Hypothalamus (tissue), 51 donors: ENCODE results near the gene PLEKHD1.
A peak's percentile ranks its signal among the peaks of the same experiment; 100 is the strongest.

Experiments
- DNase-seq, 51 donors: peaks; one replicate each; lab custom pipeline; 2025; lab: John Stamatoyannopoulos, UW

The PLEKHD1 gene

DNA sequence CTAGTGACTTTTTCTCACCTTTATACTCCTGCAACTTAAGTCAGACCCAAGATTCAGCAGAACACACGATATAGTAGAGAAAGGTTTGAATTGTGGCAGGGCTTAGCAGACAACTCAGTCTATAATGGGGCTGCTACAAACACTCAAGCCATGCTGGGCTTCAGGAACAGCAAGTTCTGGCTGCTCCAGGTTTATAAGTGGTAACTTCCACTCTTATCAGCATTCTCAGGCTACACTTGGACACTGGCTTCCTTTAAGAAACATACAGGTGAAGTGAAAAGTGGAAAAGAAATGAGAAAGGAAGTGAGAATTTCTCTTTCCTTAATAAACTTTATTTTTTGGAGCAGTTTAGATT lies 21.7 kb downstream of the PLEKHD1 start:
- DNase-seq, result no peak

DNA sequence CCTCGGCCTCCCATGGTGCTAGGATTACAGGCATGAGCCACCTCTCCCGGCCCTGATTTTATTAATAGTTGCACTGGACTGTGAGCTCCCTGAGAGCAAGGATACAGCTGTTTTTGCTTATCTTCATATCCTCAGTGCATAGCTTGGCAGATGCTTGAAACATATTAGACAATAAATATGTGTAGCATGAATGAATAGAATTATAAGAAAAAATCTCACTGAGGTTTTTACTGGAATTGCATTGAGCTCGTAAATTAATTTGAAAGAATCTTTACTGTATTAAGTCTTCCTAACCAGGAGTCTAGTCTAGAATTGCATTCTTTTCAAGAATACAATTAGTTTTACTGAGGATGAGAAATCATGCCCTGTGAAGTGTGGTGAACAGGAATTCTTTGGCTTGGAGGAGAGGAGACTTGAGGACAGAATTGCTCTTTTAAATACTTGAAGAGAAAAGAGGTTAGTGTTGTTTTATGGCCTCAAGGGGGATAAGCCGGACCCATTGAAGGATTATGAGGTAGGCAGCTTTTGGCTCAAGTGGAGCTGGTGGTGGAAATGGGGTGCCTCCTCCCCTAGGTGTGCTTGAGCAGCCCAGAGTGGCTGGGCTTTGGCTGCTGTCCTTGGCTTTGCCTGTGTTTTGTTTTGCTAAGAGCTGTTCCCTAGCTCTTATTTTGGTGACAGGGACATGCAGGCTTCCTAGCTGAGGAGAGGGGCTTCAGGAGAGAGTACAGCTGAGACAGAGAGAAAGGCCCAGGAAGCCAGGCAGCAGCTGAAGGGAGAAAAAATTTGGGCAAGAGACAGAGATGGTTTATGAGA lies 34.0 kb downstream of the PLEKHD1 start:
- DNase-seq, result no peak

DNA sequence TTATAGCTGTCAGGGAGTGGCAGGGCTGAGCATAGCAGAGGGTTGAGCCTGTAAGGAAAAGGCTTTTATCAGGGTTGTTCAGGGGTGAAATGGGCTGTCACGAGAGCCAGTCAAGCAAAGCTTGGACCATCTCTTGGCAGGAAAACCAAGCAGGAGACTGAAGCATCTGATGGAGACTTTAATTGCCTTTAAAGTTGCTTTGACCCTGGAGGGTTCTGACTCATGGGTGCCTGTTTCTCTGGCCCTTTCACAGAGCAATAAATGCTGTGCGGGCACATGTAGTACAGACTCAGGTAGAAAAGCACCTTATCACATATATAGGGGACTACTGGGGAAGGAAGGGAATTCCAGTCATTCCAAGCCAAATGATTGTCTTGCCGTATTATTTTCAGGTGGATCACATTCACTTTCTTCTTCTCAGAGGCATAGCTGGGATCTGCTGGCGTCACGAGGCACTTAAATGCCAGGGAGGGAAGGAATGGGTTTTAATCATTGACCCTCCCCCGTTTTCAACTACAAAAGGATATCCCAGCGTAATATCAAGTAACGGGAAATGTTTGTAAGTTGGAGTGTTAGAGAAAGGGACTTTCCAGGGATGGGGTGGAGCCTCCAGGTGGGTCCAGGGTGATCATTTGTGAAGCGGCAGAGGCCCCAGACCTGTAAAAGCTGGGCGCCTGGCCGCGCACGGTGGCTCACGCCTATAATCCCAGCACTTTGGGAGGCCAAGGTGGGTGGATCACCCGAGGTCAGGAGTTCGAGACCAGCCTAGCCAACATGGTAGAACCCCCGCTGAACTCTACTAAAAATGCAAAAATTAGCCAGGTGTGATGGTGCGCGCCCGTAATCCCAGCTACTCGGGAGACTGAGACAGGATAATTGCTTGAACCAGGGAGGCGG lies 34.9 kb downstream of the PLEKHD1 start:
- DNase-seq, result no peak

DNA sequence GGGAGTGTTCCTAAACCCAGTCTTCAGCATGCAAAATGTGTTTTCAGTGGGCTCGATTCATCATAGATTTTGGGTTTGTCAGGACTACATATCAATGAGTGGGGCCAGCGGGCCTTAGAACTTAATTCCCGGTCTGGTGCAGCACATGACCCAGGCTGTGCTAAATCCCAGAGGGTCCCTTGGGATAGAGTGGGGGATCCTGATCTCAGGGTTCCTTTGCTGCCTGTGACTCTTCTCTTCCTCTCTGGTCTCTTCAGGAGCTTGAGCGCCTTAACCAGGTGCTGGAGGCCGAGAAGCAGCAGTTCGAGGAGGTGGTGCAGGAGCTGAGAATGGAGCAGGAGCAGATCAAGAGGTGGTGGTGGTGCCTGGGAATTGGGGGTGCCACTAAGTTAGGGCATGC lies 37.5 kb downstream of the PLEKHD1 start:
- no peak for DNase-seq

DNA sequence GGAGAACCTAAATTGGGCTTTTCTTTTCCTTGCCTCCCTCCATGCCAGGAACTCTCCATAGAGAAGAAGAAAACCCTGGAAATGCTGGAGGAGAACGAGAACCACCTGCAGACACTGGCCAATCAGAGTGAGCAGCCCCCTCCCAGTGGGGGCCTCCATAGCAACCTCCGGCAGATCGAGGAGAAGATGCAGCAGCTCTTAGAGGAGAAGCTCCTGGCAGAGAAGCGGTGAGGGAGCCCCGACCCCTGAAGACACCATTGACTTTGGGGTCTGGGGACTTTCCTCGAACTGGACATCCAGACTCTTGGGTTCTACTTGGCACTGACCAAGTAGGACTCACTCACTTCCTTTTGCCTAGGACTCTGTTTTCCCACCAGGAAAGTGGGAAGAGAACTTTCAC lies 41.4 kb downstream of the PLEKHD1 start:
- DNase-seq, result no peak

DNA sequence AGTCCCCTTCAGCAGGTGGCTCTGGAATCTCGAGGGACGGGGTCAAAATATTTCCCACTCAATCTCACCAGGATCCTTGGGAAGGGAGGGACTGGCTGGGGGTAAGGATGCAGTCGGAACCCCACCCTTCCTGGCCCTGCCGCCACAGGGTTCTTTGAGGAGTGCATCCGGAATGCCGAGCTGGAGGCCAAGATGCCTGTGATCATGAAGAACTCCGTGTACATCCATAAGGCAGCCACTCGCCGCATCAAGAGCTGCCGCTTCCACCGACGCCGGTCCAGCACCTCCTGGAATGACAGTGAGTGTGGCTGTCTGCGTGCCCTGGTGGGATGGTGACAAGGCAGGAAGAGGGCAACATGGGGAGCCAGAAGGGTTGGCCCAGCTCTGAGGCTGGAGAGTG lies 43.1 kb downstream of the PLEKHD1 start:
- no peak for DNase-seq

DNA sequence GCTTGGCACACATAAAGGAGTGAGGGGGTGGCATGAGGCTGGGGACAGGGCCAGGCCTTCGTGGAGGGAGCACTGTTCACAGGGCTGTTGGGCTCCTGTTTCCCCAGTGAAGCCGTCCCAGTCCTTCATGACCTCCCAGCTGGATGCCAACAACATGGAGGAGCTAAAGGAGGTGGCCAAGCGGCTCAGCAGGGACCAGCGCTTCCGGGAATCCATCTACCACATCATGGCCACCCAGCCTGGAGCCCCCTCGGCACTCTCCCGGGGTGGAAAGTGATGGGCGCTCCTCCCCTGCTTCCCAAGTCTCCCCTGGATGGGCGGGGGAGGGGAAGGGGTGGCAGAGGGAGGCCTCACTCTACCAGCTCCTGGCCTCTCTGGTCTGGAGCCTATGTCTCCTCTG lies 43.6 kb downstream of the PLEKHD1 start:
- DNase-seq, result no peak

DNA sequence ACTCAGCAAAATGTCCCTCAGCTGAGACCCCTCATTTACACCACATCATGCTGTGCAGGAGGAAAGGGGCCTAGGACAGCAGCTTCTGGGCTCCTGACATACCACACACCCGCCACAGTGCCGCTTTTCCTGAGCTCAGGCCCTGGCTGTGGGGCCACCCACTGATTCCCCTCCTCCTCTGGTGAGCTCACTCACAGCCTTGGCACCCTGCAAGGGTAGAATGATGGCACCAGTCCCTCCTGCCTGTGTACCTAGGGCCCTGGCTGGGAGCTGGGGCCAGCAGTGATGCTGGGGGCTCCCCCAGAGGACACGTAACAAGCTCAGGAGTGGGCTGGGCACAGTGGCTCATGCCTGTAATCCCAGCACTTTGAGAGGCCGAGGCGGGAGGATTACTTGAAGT lies 44.4 kb downstream of the PLEKHD1 start:
- DNase-seq, result no peak

DNA sequence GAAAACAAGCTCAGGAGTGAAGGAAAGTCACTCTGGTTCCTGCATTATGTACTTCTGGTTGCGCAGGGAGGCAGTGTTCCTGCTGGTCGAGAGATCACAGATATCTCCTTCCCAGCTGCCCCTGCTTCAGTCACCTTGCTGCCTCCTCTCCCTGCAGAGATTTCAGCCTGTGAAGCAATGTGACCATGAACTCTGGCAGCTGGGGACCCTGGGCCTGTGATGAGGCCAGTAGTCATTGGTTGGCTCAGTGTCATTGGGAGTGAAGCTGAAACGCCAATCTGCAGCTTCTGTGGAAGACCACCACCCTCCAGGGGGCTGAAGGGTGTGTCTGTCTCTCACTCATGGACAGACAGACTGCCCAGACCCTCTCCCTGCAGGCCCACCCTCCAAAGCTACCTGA lies 45.0 kb downstream of the PLEKHD1 start:
- no peak for DNase-seq

DNA sequence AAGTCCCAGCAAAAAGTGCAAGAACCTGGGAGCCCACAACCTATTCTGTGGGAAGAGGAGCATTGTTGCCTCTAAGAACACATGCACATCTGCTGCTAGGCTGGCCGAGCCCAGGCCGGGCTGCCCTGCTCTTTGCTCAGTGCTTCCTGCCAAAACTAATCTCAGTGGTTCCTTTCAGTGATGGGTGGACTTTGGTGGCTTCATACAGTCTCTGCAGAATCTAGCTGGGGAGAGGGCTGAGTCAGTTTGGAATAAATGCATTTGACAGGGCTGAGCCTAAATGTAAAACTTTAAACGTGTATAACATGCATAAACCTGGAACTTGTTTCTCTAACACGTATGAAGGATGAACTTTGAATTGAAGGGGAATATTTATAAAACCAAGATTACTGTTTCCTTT lies 45.6 kb downstream of the PLEKHD1 start:
- no peak for DNase-seq

DNA sequence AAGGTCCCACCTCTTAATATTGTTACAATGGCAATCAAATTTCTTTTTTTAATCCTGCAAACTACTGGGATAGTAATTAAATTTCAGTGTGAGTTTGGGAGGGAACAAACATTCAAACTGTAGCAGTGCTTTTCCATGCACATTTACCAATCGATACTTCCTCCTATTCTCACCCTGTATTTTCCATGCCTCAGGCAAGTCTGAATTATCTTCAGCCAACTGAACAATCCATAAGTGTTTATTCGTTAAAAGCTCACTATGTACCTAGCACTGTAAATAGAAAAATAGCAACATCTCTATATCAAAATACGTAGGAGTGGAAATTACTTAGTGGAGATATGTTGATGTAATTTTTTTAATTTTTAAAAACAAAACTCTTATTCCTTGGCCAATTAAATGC lies 46.6 kb downstream of the PLEKHD1 start:
- no peak for DNase-seq

DNA sequence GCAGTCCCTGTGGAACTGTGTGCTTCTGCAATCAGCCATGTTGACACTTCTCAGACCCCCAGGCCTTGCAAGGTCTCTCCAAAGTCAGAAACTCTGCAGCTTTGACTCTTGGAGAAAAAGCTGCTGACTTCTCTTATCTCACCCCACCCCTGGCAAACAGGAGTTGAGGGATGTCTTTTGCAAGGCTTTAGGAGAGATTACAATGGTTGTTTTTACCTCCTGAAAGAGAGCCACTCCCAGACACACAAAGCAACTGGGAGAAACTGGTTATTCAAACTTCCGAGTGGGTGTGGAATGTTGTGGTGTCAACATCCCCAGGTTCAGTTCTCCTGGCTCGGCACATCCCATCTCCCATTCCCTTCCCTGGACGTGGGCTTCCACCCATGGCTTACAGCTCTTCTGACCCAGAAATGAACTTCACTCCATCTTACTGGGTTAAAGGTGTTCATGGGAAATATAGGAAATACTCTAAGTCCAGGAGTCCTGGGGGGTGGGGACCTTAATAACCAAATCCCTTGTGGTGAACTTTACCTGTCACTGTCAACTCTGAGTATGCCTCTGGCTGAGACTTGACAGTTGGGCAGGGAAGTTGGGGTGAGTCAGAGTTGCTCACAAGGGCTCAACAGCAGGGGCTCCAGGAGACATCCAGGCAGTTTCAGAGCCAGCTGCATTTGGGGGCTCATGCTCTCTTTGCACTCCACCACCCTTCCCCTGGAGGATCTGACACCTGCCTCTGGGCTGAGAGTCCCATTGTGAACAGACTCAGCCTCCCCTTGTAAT lies 48.2 kb downstream of the PLEKHD1 start:
- no peak for DNase-seq

DNA sequence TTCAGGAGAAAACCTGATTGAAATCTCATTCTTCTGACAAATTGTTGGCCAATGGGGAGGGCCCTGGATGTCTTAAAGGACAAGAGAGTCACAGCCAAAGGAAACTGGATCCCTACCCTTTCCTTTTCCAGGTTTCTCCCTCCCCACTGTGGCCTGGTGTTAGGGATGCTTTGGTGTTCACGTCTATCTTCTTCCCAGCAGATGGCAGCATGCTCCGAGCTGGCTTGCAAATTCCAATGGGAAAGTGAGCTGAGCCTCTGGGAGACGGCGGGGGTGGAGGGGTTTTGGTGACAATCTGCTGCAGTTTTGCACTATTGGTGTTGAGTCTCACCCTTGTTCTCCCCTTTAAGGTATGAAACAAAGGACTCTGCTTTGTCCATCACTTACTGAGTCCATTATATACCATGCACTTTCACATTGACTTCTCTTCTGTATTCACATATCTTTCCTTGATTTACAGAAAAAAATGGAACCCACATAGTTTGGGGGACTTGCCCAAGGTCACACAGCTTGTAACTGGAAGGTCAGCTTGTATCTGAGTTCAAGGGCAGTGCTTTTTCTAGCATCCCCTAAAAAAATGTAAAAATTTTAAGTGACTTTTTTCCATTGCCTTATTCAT lies 50.8 kb downstream of the PLEKHD1 start:
- DNase-seq, result peak in 32 of 51 donors; percentile 5 to 69 (median 30)

DNA sequence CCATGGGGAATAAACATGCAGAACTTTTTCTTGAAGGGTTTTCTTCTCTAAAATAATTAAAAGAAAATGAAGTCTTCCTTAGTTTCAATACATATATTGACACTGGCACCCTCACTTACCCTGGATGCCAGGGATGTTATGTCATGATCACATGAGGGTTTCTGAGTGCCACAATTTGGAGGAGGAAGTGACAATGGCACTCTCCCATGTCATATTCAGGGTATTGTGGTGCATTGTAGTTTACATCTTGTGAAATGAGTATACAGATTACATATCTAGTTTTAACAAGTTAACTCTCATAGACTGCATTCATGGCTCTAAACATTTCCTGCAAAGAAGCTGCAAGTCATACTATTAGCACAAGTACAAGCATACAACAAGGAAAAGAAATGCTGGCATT lies 52.4 kb downstream of the PLEKHD1 start:
- DNase-seq, result no peak

DNA sequence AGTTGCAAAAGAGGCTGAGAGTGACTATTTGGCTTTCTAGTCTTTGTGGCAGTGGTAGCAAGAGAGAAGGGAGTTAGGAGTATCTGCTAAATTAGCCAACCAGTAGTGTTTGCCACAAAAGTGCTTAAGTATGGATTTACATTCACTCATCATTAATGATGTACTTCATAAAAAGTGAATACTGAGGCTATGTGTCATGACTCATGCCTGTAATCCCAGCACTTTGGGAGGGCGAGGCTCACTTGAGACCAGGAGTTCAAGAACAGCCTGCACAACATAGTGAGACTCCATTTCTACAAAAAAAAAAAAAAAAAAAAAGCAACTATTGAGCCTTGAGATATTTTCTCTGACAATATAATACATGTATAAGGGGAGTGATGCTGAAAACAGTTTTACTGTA lies 53.4 kb downstream of the PLEKHD1 start:
- no peak for DNase-seq

DNA sequence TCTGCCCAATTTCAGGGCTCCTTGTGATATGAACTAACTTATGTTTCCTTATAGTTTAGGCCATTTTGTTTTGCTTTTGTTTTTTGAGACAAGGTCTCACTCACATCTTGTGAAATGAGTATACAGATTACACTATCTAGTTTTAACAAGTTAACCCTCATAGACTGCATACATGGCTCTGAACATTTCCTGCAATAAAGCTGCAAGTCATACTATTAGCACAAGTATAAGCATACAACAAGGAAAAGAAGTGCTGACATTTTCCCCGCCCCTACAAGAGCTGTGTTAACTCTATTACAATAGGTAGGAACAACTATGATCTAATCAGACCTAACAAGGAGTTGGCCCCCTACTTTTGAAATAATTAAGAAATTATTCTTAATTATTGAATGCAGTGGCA lies 54.2 kb downstream of the PLEKHD1 start:
- DNase-seq, result no peak

DNA sequence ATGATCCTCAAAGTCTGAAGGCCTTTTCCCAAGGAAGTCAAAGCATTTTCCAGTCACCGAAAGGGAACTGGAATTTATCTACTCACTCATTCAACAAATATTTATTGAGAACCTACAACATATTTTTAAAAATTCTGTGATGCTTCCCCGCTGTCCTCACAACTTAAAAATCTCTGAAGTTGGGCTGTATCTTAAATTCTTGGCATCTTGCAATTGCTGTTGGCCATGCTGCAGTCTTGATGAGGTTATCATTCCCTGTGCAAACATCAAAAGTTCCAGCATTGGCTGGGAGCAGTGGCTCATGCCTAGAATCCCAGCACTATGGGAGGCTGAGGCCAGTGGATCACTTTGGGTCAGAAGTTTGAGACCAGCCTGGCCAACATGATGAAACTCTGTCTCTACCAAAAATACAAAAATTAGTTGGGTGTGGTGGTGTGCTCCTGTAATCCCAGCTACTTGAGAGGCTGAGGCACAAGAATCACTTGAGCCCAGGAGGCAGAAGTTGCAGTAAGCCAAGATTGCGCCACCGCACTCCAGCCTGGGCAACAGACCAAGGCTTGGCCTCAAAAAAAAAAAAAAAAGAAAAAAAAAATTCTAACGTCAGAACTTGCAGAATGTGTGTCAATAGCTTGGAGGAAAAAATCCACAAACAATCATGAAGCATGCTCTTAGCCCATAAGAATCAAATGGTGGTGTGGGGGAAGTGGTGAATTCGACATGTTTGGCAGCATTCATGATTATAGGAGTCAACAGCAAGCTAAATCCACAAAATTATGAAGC lies 55.3 kb downstream of the PLEKHD1 start:
- no peak for DNase-seq

DNA sequence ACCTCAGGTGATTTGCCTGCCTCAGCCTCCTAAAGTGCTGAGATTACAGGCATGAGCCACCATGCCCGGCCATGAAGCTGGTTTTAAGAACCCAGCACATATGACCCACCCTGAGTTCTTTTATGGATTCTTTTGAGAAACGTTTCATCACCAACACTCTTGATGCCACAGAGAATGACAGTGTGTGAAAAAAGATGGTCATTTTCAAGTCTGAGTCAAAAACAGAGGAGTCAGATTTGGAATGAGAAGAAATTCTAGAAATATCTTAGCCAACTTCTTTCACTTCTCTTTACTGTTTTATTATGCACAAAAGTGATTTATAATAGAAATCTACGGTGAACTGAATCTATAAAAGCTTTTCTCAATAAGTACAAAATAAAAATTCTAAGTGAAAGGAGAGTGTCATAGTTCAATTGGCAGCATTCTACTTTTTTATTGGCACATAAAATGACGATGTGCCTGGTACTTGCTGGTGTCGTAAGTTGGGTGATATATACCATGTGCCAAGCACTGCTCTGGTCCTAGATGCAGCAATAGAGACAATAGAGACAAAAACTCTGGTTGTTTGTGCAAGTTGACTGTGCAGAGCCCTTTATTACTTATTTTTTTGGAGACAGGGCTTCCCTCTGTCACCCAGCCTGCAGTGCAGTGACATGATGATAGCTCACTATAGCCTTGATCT lies 56.3 kb downstream of the PLEKHD1 start:
- DNase-seq, result no peak

DNA sequence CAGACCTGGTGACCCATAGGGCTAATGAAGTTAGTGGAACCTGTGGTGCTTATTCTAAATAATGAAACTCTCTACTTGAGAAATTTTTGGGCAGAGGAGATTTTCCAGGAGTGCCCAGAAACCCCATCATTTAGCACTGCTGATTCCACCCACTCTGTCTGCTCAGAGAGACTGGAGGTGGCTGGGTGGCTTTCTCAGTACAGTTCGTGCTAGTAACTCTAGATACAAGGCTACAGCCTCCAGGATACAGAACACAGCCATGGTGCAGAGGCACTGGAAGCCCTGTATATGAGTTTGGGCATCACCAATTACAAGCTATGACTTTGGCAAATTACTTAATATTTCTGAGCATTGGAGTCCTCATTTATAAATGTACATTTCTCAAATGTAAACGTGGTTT lies 57.8 kb downstream of the PLEKHD1 start:
- DNase-seq, result peak in 1 of 51 donors; percentile 28
